Chondrocyte (in vitro differentiated cells): ENCODE results near the gene HOXB7. TPM values are rescaled to one million over a fixed set of nuclear protein-coding genes. Genes with fewer than 3 reads are reported as not detected.

Experiments
- DNase-seq: peaks from one replicate; pipeline ENCODE4 v3.0.0; 2021; ENCODE audit warnings: mixed read lengths, low spot score
- H3K27ac Mint-ChIP-seq: one replicate; pipeline ENCODE4 v1.8.0; 2021; ENCODE audit warnings: mild to moderate bottlenecking, moderate library complexity, mixed read lengths; ENCODE audit not compliant: unreplicated experiment
- H3K27me3 Mint-ChIP-seq: 2 replicates; pipeline ENCODE4 v1.8.0; 2021; ENCODE audit warnings: low read depth, mixed read lengths
- H3K36me3 Mint-ChIP-seq: 2 replicates; pipeline ENCODE4 v1.8.0; 2021; ENCODE audit warnings: low read depth, mixed read lengths
- H3K4me1 Mint-ChIP-seq: 2 replicates; pipeline ENCODE4 v1.8.0; 2021; ENCODE audit warnings: low read depth, mild to moderate bottlenecking, mixed read lengths
- H3K4me3 Mint-ChIP-seq: one replicate; pipeline ENCODE4 v1.8.0; 2021; ENCODE audit warnings: mild to moderate bottlenecking, moderate library complexity, mixed read lengths; ENCODE audit not compliant: unreplicated experiment
- H3K9me3 Mint-ChIP-seq: 2 replicates; pipeline ENCODE4 v1.8.0; 2021; ENCODE audit warnings: low read depth, mixed read lengths
- long read RNA-seq: library from polyadenylated mRNA; stranded (forward); transcript quantifications from one replicate; pipeline ENCODE4 v2.0.0, GENCODE V29; 2021
- total RNA-seq: library from RNA; stranded (reverse); gene quantifications from 3 replicates; pipeline ENCODE4 v1.2.1, GENCODE V29; 2021
- TF ChIP-seq, protein P1 (sequence below): fragments of 200-600 bp; sonication (generic); IDR thresholded peaks from 2 replicates; pipeline ENCODE4 v1.5.0; 2021; ENCODE audit warnings: antibody characterized with exemption, mild to moderate bottlenecking, moderate library complexity

Gene HOXB7
- total RNA-seq, result not detected in 3 replicates
- long read RNA-seq, result 0 reads

DNA sequence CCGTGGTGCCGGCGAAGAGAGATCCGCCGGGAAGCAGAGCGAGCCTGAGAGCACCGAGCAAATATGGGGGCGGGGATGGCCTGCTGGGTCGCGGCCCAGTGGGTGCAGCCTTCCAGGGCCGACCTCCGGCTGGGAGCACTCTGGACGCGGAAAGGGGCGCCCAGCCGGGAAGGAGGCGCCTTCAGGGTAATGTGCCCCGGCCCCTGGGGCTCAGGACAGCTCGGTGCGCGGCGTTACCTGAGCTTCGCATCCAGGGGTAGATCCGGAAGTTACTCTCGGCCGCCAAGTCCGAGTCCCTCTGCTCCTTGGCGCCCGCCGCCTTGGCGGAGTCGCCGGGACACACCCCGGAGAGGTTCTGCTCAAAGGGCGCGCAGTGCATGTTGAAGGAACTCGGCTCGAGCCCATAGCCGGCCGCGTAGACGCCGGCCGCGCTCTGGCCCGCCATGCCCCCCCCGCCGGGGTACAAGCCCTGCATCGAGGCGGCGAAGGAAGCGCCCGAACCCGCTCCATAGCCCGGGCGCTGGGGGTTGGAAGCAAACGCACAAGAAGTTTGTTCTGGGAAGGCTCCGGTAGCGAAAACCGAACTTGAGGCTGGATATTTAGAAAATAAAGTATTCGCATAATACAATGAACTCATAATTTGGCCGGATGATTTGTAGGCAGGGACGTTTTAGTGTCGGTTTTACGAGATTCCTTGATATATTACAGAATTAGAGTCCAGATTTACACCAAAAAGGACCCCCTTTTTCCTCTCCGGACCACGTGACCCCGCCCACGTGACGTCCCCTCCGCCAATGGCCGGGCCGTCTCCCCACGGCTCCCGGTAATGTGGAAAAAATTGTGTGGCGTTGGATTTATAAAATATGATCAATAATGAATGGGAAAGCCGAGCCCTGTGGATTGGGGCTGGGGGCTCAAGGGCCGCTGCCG, at the start of gene HOXB7:
TSS of gene HOXB7 (minus strand) at position 736 of the 930 bp plus-strand sequence. CDS start at position 637, 99 bp downstream.
- H3K9me3 Mint-ChIP-seq, result no peaks in the 10 kb centered on the region
- TF ChIP-seq, protein P1, sequence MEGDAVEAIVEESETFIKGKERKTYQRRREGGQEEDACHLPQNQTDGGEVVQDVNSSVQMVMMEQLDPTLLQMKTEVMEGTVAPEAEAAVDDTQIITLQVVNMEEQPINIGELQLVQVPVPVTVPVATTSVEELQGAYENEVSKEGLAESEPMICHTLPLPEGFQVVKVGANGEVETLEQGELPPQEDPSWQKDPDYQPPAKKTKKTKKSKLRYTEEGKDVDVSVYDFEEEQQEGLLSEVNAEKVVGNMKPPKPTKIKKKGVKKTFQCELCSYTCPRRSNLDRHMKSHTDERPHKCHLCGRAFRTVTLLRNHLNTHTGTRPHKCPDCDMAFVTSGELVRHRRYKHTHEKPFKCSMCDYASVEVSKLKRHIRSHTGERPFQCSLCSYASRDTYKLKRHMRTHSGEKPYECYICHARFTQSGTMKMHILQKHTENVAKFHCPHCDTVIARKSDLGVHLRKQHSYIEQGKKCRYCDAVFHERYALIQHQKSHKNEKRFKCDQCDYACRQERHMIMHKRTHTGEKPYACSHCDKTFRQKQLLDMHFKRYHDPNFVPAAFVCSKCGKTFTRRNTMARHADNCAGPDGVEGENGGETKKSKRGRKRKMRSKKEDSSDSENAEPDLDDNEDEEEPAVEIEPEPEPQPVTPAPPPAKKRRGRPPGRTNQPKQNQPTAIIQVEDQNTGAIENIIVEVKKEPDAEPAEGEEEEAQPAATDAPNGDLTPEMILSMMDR, result no peak
- DNase-seq, result no peak
- H3K4me3 Mint-ChIP-seq, result peak within 1 kb of the TSS; percentile 22
- peaks cover 80% of the 10 kb centered on the region for H3K27me3 Mint-ChIP-seq
- H3K27ac Mint-ChIP-seq, result peak within 1 kb of the TSS; percentile 22
- peaks cover 7% of the 10 kb centered on the region for H3K36me3 Mint-ChIP-seq
- peaks cover 9% of the 10 kb centered on the region for H3K4me1 Mint-ChIP-seq

DNA sequence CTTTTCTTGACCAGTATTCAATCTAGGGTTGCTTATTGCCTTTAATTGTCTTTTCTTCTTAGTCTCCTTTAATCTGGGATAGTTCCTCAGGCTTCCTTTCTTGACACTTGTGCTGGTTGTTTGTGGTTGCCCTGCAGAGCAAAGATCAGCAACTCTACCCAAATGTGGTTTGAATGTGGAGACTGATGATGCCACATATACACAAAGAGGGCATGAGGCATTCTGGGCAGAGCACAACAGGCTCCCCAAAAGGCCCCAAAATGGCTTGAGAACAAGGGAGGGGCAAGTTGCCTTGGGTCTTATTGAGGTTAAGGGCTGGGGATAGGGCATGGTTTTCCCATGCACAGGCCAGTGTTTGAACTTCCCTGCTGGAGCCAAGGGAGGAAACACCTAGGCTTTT, 45.1 kb upstream of the HOXB7 start:
- H3K27ac Mint-ChIP-seq, result no peak overlapping the region
- no peak for DNase-seq
- peaks cover 6% of the 10 kb centered on the region for H3K9me3 Mint-ChIP-seq
- H3K4me3 Mint-ChIP-seq, result no peak overlapping the region
- H3K4me1 Mint-ChIP-seq, result no peaks in the 10 kb centered on the region
- no peaks in the 10 kb centered on the region for H3K36me3 Mint-ChIP-seq
- peaks cover 45% of the 10 kb centered on the region for H3K27me3 Mint-ChIP-seq
- TF ChIP-seq, protein P1, result no peak

DNA sequence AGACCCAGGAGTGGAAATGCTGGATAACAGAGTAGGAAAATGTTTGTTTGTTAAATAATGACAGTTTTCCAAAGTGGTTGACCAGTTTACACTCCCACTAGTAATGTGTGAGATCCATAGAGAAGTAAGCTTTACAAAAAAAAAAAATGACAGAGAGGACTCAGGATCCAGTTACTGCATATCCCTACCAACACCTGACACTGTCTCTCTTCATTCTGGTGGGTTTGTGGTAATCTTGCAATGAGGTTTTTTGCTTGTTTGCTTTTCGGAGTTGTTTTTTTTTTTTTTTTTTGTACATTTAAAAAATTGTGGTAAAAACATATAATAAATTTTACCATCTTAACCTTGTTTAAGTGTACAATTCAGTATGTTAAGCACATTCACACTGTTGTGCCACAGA, 38.9 kb upstream of the HOXB7 start:
- H3K27me3 Mint-ChIP-seq, result peaks cover 55% of the 10 kb centered on the region
- peaks cover 6% of the 10 kb centered on the region for H3K9me3 Mint-ChIP-seq
- no peak for DNase-seq
- H3K27ac Mint-ChIP-seq, result no peak overlapping the region
- peaks cover 3% of the 10 kb centered on the region for H3K4me1 Mint-ChIP-seq
- no peak overlapping the region for H3K4me3 Mint-ChIP-seq
- no peaks in the 10 kb centered on the region for H3K36me3 Mint-ChIP-seq
- TF ChIP-seq, protein P1, result no peak

DNA sequence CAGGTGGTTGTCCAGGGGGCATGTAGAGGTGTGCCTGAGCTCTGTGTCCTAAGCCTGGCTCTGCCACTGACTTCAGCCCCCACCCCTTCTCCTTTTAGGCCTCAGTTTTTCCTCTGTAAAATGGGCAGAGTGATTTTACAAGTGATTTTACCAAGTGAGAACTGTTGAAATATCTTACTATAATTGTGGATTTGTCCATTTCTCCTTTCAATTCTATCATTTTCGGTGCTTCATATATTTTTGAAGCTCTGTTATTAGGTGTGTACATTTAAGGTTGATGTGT, 37.1 kb upstream of the HOXB7 start:
- no peak for DNase-seq
- TF ChIP-seq, protein P1, result no peak
- peaks cover 67% of the 10 kb centered on the region for H3K27me3 Mint-ChIP-seq
- H3K27ac Mint-ChIP-seq, result no peak overlapping the region
- peaks cover 6% of the 10 kb centered on the region for H3K9me3 Mint-ChIP-seq
- H3K4me1 Mint-ChIP-seq, result peaks cover 3% of the 10 kb centered on the region
- H3K36me3 Mint-ChIP-seq, result no peaks in the 10 kb centered on the region
- no peak overlapping the region for H3K4me3 Mint-ChIP-seq

DNA sequence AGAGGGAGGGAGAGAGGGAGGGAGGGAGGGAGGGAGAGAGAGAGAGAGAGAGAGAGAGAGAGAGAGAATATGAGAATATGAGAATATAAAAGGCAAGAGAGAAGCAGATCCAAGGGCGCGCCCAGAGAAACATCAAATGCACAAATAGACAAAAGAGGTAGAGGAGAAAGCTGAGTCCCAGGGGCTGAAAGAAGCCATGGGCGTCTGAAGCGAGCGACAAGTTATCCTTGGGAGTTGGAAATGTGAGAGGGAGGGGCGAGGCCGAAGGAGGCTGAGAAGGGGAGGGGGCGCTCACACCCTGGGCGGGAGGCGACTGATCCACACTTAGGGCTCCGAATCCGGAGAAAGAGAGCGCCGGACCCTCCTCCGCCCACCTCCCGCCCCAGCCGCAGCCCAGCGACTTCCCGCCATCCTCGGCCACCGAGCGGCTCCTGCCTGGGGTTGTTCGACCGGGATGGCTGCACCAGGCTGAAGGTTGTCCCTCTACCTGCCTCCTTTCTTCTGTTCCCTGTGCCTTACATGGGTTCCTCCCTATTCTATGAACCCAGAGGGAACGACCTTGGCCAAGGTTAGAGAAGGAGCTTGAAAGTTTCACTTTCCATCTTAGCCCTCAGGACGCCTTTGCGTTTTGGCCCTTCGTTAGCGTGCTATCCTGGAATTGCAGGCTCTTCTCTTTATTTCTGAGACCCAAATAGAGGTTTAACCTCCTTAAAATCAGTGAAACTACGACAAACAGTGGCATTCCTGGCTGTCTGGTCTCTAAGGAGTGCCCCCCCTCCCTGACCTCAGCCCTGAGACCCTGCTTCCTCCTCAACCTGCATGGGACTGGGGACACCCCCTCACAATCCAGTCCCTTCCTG, 36.5 kb upstream of the HOXB7 start:
- TF ChIP-seq, protein P1, result no peak
- H3K4me3 Mint-ChIP-seq, result peak overlapping the region; percentile 54
- no peaks in the 10 kb centered on the region for H3K36me3 Mint-ChIP-seq
- DNase-seq, result no peak
- peaks cover 70% of the 10 kb centered on the region for H3K27me3 Mint-ChIP-seq
- H3K27ac Mint-ChIP-seq, result no peak overlapping the region
- peaks cover 3% of the 10 kb centered on the region for H3K4me1 Mint-ChIP-seq
- H3K9me3 Mint-ChIP-seq, result peaks cover 4% of the 10 kb centered on the region
